Measurements from ENCODE around the gene LARGE1. TPM values are rescaled to one million over a fixed set of nuclear protein-coding genes. Genes with fewer than 3 reads are reported as not detected.

Gene LARGE1
- total RNA-seq, 1 experiment from 2014 or later, result 2.5 TPM

DNA sequence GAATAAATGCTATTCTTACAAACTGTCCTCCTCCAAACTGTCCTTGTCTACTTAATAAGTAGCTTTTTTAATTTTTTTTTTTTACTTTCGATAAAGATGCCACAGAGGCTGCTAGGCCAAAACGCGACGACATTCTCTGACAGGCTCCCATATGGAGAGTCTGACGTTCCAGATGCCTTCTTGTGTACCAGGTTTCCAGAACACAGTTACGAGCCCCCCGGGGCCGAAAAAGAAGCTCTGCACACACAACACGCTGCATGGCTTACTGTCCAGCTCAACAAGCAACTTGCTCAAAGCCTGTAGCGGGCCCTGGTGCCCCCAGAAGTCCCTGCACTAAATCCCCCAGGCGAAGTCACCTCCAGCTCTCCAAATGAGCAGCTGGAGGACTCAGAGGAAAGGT, 39.3 kb downstream of the LARGE1 start:
- POLR2A ChIA-PET, result no interaction called here
- intact Hi-C loops (cut with micrococcal nuclease; ENCODE audit: unreplicated experiment), result no loop called here

DNA sequence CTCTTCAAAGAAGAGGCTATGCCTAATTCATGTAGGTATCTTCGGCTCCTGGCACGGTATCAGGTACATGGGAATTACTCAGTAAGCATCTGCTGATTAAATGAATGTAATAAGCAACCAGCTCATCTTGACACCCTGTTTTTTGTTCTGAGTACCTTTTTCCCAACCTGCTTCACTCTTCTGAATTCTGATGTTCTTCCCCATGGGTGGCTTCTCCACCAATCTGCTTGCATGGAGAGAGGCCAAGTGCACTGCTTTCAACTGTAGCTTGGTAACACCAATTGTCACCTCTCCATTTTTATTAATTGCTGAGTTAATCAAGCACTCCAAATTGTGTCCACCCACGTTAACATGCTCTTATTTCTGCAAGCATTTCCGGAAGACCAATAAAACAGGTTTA, 40.5 kb downstream of the LARGE1 start:
- POLR2A ChIA-PET, result no interaction called here
- Histone ChIP-seq H3K4me1 (ENCODE audit: control insufficient read depth, insufficient read depth, low read length) (no peaks in the 10 kb centered on the region), H3K4me3 (ENCODE audit: low read depth in 2 of 2, low read length in 2 of 2) (no peak overlapping the region), H3K27ac (ENCODE audit: low read length) (no peak overlapping the region), H3K9me3 (ENCODE audit: control insufficient read depth, insufficient read depth, low read depth, low read length) (no peaks in the 10 kb centered on the region), H3K36me3 (ENCODE audit: control insufficient read depth, insufficient read depth, low read length) (no peaks in the 10 kb centered on the region), H3K27me3 (ENCODE audit: control insufficient read depth, insufficient read depth, low read length) (no peaks in the 10 kb centered on the region)
- TF ChIP-seq POLR2AphosphoS5 (IDR thresholded peaks at IDR 0.05; ENCODE audit: low read depth, low read length) (no peak), CTCF (IDR thresholded peaks at IDR 0.05) (no peak), TCF7L2 (IDR thresholded peaks at IDR 0.05; ENCODE audit: low read depth, low read length) (no peak), REST (IDR thresholded peaks at IDR 0.05; ENCODE audit: insufficient read depth in 1 of 2, low read depth in 2 of 2, low read length in 1 of 2) (no peak), SIN3A (IDR thresholded peaks at IDR 0.05; ENCODE audit: borderline replicate concordance, insufficient read depth, low read depth, low read length) (no peak)
- ATAC-seq, result no peak
- in situ Hi-C loops (cut with HindIII; ENCODE audit: low pct_unique_long_range_greater_than_20kb, low sequenced_read_pairs) (no loop called here), intact Hi-C loops (cut with micrococcal nuclease; ENCODE audit: unreplicated experiment) (no loop called here)
- CTCF ChIA-PET, result no interaction called here
- no TSS peak for BruUV-seq (replicated peaks)
- no peak for DNase-seq (ENCODE audit: low read depth, low spot score)

More for the DNA sequence above, 39.3 kb downstream of the LARGE1 start:
- BruUV-seq (replicated peaks), result no TSS peak
- H3K4me1 ChIP-seq (ENCODE audit: control insufficient read depth, insufficient read depth, low read length), result no peaks in the 10 kb centered on the region
- no peak for ATAC-seq
- in situ Hi-C loops (cut with HindIII; ENCODE audit: low pct_unique_long_range_greater_than_20kb, low sequenced_read_pairs), result no loop called here
- H3K36me3 ChIP-seq (ENCODE audit: control insufficient read depth, insufficient read depth, low read length), result no peaks in the 10 kb centered on the region
- H3K27me3 ChIP-seq (ENCODE audit: control insufficient read depth, insufficient read depth, low read length), result no peaks in the 10 kb centered on the region
- CTCF ChIA-PET, result interaction anchor here (0.6 kb wide), 1 partner anchor 361 kb away, joined by 11 read pairs; no protein-coding TSS in a partner anchor
- no peak overlapping the region for H3K27ac ChIP-seq (ENCODE audit: low read length)
- DNase-seq (ENCODE audit: low read depth, low spot score), result no peak
- TF ChIP-seq POLR2AphosphoS5 (IDR thresholded peaks at IDR 0.05; ENCODE audit: low read depth, low read length) (no peak), CTCF (IDR thresholded peaks at IDR 0.05) (no peak), REST (IDR thresholded peaks at IDR 0.05; ENCODE audit: insufficient read depth in 1 of 2, low read depth in 2 of 2, low read length in 1 of 2) (no peak), SIN3A (IDR thresholded peaks at IDR 0.05; ENCODE audit: borderline replicate concordance, insufficient read depth, low read depth, low read length) (no peak), TCF7L2 (IDR thresholded peaks at IDR 0.05; ENCODE audit: low read depth, low read length) (no peak)
- H3K9me3 ChIP-seq (ENCODE audit: control insufficient read depth, insufficient read depth, low read depth, low read length), result no peaks in the 10 kb centered on the region
- H3K4me3 ChIP-seq (ENCODE audit: low read depth in 2 of 2, low read length in 2 of 2), result no peak overlapping the region

Data from Panc1 (cell line).